GM12878 (cell line): ENCODE measurements around the gene PHYHIPL.

Experiments
- ATF7 ChIP-seq: fragments of 450-650 bp; IDR thresholded peaks from 2 replicates; pipeline ENCODE4 v1.6.1; 2016; ENCODE audit warnings: low read depth, mild to moderate bottlenecking
- GABPA ChIP-seq: IDR thresholded peaks from 2 replicates; pipeline ENCODE4 v1.6.1; 2014; ENCODE audit warnings: antibody characterized with exemption, low read depth, mild to moderate bottlenecking, inconsistent platforms
- JUNB ChIP-seq: IDR thresholded peaks from 2 replicates; pipeline ENCODE4 v1.6.1; 2016; ENCODE audit warnings: antibody characterized with exemption, mild to moderate bottlenecking
- NRF1 ChIP-seq: conservative IDR thresholded peaks from 2 replicates; pipeline ENCODE4 v1.6.1; 2011; ENCODE audit warnings: mild to moderate bottlenecking, low read depth, low read length, improper control_type of control experiment
- POLR2AphosphoS2 ChIP-seq: IDR thresholded peaks from 2 replicates; pipeline ENCODE4 v1.6.1; 2011; ENCODE audit warnings: low read depth, mild to moderate bottlenecking, low read length, improper control_type of control experiment, moderate library complexity
- RFX5 ChIP-seq: IDR thresholded peaks from 2 replicates; pipeline ENCODE4 v1.6.1; 2011; ENCODE audit warnings: low read depth, low read length, improper control_type of control experiment
- SMC3 ChIP-seq: IDR thresholded peaks from 2 replicates; pipeline ENCODE4 v1.6.1; 2011; ENCODE audit warnings: low read length, improper control_type of control experiment, borderline replicate concordance
- SREBF2 ChIP-seq: IDR thresholded peaks from 2 replicates; pipeline ENCODE4 v1.6.1; 2012; ENCODE audit warnings: mild to moderate bottlenecking, low read length
- TF ChIP-seq, protein P1 (sequence below), 3 experiments: IDR thresholded peaks in 2 of 3; conservative IDR thresholded peaks in 1 of 3; 2 replicates each; pipeline ENCODE4 v1.5.1; 2011; ENCODE audit warnings: low read depth in 3 of 3, low read length in 3 of 3, mild to moderate bottlenecking in 3 of 3, control low read depth in 2 of 3, moderate library complexity in 2 of 3, inconsistent platforms in 1 of 3, mixed read lengths in 1 of 3; ENCODE audit not compliant: control insufficient read depth in 2 of 3, insufficient read depth in 1 of 3; ENCODE audit errors: extremely low read depth in 1 of 3
- TF ChIP-seq, protein P2 (sequence below): IDR thresholded peaks from 2 replicates; pipeline ENCODE4 v1.6.1; 2012; ENCODE audit warnings: low read depth, low read length, improper control_type of control experiment

DNA sequence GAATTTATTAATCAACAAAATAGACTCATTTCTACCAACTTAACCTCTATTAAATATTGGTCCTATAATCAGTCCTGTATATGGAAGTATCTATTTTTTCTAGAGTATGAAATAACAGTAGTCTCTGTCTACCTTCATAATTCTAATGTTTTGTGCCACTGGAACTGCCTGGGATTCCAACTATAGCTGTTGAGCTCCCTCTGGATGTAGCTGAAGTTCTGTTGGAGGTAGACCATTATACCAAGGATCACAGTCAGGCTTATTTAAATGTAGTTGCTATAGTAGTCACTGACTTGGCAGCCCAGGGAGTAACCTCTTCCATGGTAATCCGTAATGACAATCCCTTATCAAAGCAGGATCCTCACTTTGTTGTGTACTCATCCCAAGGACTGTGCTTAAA, 48.5 kb upstream of the PHYHIPL start:
- TF ChIP-seq ATF7: no peak
- no peak for TF ChIP-seq GABPA
- TF ChIP-seq RFX5: no peak
- no peak for TF ChIP-seq SMC3
- TF ChIP-seq, protein P1, sequence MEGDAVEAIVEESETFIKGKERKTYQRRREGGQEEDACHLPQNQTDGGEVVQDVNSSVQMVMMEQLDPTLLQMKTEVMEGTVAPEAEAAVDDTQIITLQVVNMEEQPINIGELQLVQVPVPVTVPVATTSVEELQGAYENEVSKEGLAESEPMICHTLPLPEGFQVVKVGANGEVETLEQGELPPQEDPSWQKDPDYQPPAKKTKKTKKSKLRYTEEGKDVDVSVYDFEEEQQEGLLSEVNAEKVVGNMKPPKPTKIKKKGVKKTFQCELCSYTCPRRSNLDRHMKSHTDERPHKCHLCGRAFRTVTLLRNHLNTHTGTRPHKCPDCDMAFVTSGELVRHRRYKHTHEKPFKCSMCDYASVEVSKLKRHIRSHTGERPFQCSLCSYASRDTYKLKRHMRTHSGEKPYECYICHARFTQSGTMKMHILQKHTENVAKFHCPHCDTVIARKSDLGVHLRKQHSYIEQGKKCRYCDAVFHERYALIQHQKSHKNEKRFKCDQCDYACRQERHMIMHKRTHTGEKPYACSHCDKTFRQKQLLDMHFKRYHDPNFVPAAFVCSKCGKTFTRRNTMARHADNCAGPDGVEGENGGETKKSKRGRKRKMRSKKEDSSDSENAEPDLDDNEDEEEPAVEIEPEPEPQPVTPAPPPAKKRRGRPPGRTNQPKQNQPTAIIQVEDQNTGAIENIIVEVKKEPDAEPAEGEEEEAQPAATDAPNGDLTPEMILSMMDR (IDR thresholded peaks at IDR 0.05 in 2 of 3, conservative IDR thresholded peaks at IDR 0.05 in 1 of 3; ENCODE audit: control insufficient read depth in 2 of 3, extremely low read depth in 1 of 3, insufficient read depth in 1 of 3, low read depth in 3 of 3, low read length in 3 of 3): no peak
- TF ChIP-seq, protein P2, sequence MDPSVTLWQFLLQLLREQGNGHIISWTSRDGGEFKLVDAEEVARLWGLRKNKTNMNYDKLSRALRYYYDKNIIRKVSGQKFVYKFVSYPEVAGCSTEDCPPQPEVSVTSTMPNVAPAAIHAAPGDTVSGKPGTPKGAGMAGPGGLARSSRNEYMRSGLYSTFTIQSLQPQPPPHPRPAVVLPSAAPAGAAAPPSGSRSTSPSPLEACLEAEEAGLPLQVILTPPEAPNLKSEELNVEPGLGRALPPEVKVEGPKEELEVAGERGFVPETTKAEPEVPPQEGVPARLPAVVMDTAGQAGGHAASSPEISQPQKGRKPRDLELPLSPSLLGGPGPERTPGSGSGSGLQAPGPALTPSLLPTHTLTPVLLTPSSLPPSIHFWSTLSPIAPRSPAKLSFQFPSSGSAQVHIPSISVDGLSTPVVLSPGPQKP: no peak
- no peak for TF ChIP-seq JUNB
- TF ChIP-seq NRF1: no peak
- no peak for TF ChIP-seq POLR2AphosphoS2
- no peak for TF ChIP-seq SREBF2
